Mesenchymal stem cell (in vitro differentiated cells and primary cell): Measurements from ENCODE around the gene DSP.
A peak's percentile ranks its signal among the peaks of the same experiment; 100 is the strongest.

Experiments
- DNase-seq: peaks from one replicate; pipeline ENCODE4 v3.0.0-alpha.2; 2013
- H2AFZ ChIP-seq: one replicate; pipeline ENCODE4 v1.6.1; 2013; ENCODE audit warnings: low read depth, mild to moderate bottlenecking, control low read depth, inconsistent platforms, low read length, moderate library complexity
- H2AK5ac ChIP-seq: 2 replicates; pipeline ENCODE4 v1.6.1; 2013; ENCODE audit warnings: low read length, moderate library complexity, mild to moderate bottlenecking, inconsistent platforms; ENCODE audit not compliant: severe bottlenecking
- H2BK120ac ChIP-seq: one replicate; pipeline ENCODE4 v1.6.1; 2013; ENCODE audit warnings: low read depth, mild to moderate bottlenecking, inconsistent platforms, low read length, moderate library complexity
- H2BK12ac ChIP-seq, 2 experiments: one replicate each; pipeline ENCODE4 v1.6.1; 2013; ENCODE audit warnings: inconsistent platforms in 2 of 2, low read length in 2 of 2, mild to moderate bottlenecking in 2 of 2, moderate library complexity in 2 of 2, control low read depth in 1 of 2
- H2BK15ac ChIP-seq: one replicate; pipeline ENCODE4 v1.6.1; 2013; ENCODE audit warnings: mild to moderate bottlenecking, low read depth, inconsistent platforms; ENCODE audit not compliant: poor library complexity, severe bottlenecking
- H2BK5ac ChIP-seq: 2 replicates; pipeline ENCODE4 v1.6.1; 2013; ENCODE audit warnings: low read depth, mild to moderate bottlenecking, low read length, control low read depth, inconsistent platforms; ENCODE audit not compliant: poor library complexity, severe bottlenecking
- H3K14ac ChIP-seq, 2 experiments: one replicate each; pipeline ENCODE4 v1.6.1; 2013; ENCODE audit warnings: inconsistent platforms in 2 of 2, low read length in 2 of 2, control low read depth in 1 of 2, mild to moderate bottlenecking in 1 of 2, moderate library complexity in 1 of 2
- H3K18ac ChIP-seq, 2 experiments: one replicate each; pipeline ENCODE4 v1.6.1; 2013; ENCODE audit warnings: inconsistent platforms in 2 of 2, low read length in 2 of 2, control low read depth in 1 of 2, low read depth in 1 of 2, mild to moderate bottlenecking in 1 of 2
- H3K23ac ChIP-seq, 2 experiments: one replicate each; pipeline ENCODE4 v1.6.1; 2013; ENCODE audit warnings: inconsistent platforms in 2 of 2, low read length in 2 of 2, mild to moderate bottlenecking in 2 of 2, moderate library complexity in 2 of 2, control low read depth in 1 of 2
- H3K27ac ChIP-seq: 2 replicates; pipeline ENCODE4 v1.5.1; 2013; ENCODE audit warnings: mild to moderate bottlenecking, moderate library complexity, low read length, control low read depth, inconsistent platforms; ENCODE audit not compliant: poor library complexity, severe bottlenecking
- H3K27me3 ChIP-seq, 2 experiments: 2 replicates each; pipeline versions ENCODE4 v1.6.1 to v1.7.0; 2013; ENCODE audit warnings: low read length in 2 of 2, mild to moderate bottlenecking in 2 of 2, moderate library complexity in 2 of 2, control low read depth in 1 of 2, inconsistent platforms in 1 of 2; ENCODE audit not compliant: control insufficient read depth in 1 of 2, insufficient read depth in 1 of 2
- H3K36me3 ChIP-seq, 2 experiments: 2 replicates each; pipeline versions ENCODE4 v1.6.1 to v1.7.0; 2013; ENCODE audit warnings: low read length in 2 of 2, control low read depth in 1 of 2, inconsistent platforms in 1 of 2, low read depth in 1 of 2, mild to moderate bottlenecking in 1 of 2; ENCODE audit not compliant: insufficient read depth in 2 of 2, control insufficient read depth in 1 of 2
- H3K4ac ChIP-seq, 2 experiments: one replicate each; pipeline ENCODE4 v1.6.1; 2013; ENCODE audit warnings: inconsistent platforms in 2 of 2, low read length in 2 of 2, mild to moderate bottlenecking in 2 of 2, moderate library complexity in 2 of 2, control low read depth in 1 of 2, low read depth in 1 of 2
- H3K4me1 ChIP-seq: 2 replicates; pipeline ENCODE4 v1.6.1; 2013; ENCODE audit warnings: low read depth, low read length, control low read depth; ENCODE audit not compliant: control insufficient read depth, insufficient read depth
- H3K4me2 ChIP-seq: 2 replicates; pipeline ENCODE4 v1.6.1; 2013; ENCODE audit warnings: low read length, mild to moderate bottlenecking, inconsistent platforms; ENCODE audit not compliant: poor library complexity, severe bottlenecking
- H3K4me3 ChIP-seq, 2 experiments: 2 replicates each; pipeline versions ENCODE4 v1.5.1 to v1.7.0; 2013; ENCODE audit warnings: low read length in 2 of 2, mild to moderate bottlenecking in 2 of 2, control low read depth in 1 of 2, low read depth in 1 of 2; ENCODE audit not compliant: insufficient read depth in 1 of 2
- H3K79me1 ChIP-seq: replicated peaks from 2 replicates; pipeline ENCODE4 v1.6.1; 2013; ENCODE audit warnings: mild to moderate bottlenecking, control low read depth, low read length, inconsistent platforms; ENCODE audit not compliant: poor library complexity, severe bottlenecking
- H3K9ac ChIP-seq: 2 replicates; pipeline ENCODE4 v1.7.0; 2013; ENCODE audit warnings: mild to moderate bottlenecking, low read length, moderate library complexity
- H3K9me3 ChIP-seq: 2 replicates; pipeline ENCODE4 v1.7.0; 2013; ENCODE audit warnings: mild to moderate bottlenecking, low read length; ENCODE audit not compliant: control insufficient read depth
- H4K8ac ChIP-seq: one replicate; pipeline ENCODE4 v1.6.1; 2013; ENCODE audit warnings: inconsistent platforms, mild to moderate bottlenecking, low read length, moderate library complexity
- H4K91ac ChIP-seq: one replicate; pipeline ENCODE4 v1.6.1; 2013; ENCODE audit warnings: mild to moderate bottlenecking, low read length, inconsistent platforms
- WGBS: methylation state at CpG from one replicate; pipeline ENCODE4 v1.1.7; 2013; ENCODE audit warnings: mixed read lengths; 5-methylcytosine and 5-hydroxymethylcytosine counted together

Gene DSP

GRCh38 chr6:7632501-7633290 lies 91.2 kb downstream of the DSP start:
- H3K14ac ChIP-seq, result no peak overlapping the region
- H3K4ac ChIP-seq, result no peak overlapping the region
- no peak overlapping the region for H2BK5ac ChIP-seq
- no peak overlapping the region for H3K27ac ChIP-seq
- no peak overlapping the region for H3K18ac ChIP-seq
- no peak overlapping the region for H4K91ac ChIP-seq
- no peak for DNase-seq
- no peaks in the 10 kb centered on the region for H3K9me3 ChIP-seq
- no peaks in the 10 kb centered on the region for H3K36me3 ChIP-seq
- no peak overlapping the region for H3K9ac ChIP-seq
- H2AFZ ChIP-seq, result no peak overlapping the region
- H2AK5ac ChIP-seq, result no peak overlapping the region
- 91% methylated on average over 9 of the region's 9 CpGs for WGBS
- no peak overlapping the region for H2BK120ac ChIP-seq
- no peak overlapping the region for H3K4me2 ChIP-seq
- H2BK15ac ChIP-seq, result no peak overlapping the region
- peak overlapping the region in 1 of 2 experiments; percentile 2 for H3K4me3 ChIP-seq
- H4K8ac ChIP-seq, result no peak overlapping the region
- peaks cover 0 to 9% of the 10 kb centered on the region in 2 experiments for H3K27me3 ChIP-seq
- no peaks in the 10 kb centered on the region for H3K79me1 ChIP-seq
- H3K23ac ChIP-seq, result no peak overlapping the region
- no peaks in the 10 kb centered on the region for H3K4me1 ChIP-seq
- no peak overlapping the region for H2BK12ac ChIP-seq

GRCh38 chr6:7633361-7633760 lies 91.9 kb downstream of the DSP start:
- no peak overlapping the region for H3K14ac ChIP-seq
- H3K9ac ChIP-seq, result no peak overlapping the region
- DNase-seq, result no peak
- no peaks in the 10 kb centered on the region for H3K4me1 ChIP-seq
- WGBS, result no CpG with 5 or more reads among the region's 4 CpGs
- no peak overlapping the region for H2AFZ ChIP-seq
- H3K9me3 ChIP-seq, result no peaks in the 10 kb centered on the region
- no peaks in the 10 kb centered on the region for H3K79me1 ChIP-seq
- H2BK15ac ChIP-seq, result no peak overlapping the region
- H2BK120ac ChIP-seq, result no peak overlapping the region
- peaks cover 0 to 9% of the 10 kb centered on the region in 2 experiments for H3K27me3 ChIP-seq
- H4K91ac ChIP-seq, result no peak overlapping the region
- H2BK5ac ChIP-seq, result no peak overlapping the region
- no peak overlapping the region for H4K8ac ChIP-seq
- H3K4me2 ChIP-seq, result no peak overlapping the region
- H3K4ac ChIP-seq, result no peak overlapping the region
- no peak overlapping the region for H2BK12ac ChIP-seq
- no peak overlapping the region for H2AK5ac ChIP-seq
- no peak overlapping the region for H3K4me3 ChIP-seq
- no peak overlapping the region for H3K23ac ChIP-seq
- H3K27ac ChIP-seq, result no peak overlapping the region
- H3K18ac ChIP-seq, result no peak overlapping the region
- no peaks in the 10 kb centered on the region for H3K36me3 ChIP-seq

GRCh38 chr6:7636151-7636550 lies 94.7 kb downstream of the DSP start:
- H2BK5ac ChIP-seq, result no peak overlapping the region
- no peak overlapping the region for H3K4me3 ChIP-seq
- H3K79me1 ChIP-seq, result no peaks in the 10 kb centered on the region
- H2BK120ac ChIP-seq, result no peak overlapping the region
- H3K18ac ChIP-seq, result no peak overlapping the region
- no peak overlapping the region for H3K14ac ChIP-seq
- no peak overlapping the region for H4K91ac ChIP-seq
- no peak overlapping the region for H3K4ac ChIP-seq
- no peak for DNase-seq
- no peak overlapping the region for H3K9ac ChIP-seq
- no peak overlapping the region for H2AFZ ChIP-seq
- H3K23ac ChIP-seq, result no peak overlapping the region
- H2BK12ac ChIP-seq, result no peak overlapping the region
- H4K8ac ChIP-seq, result no peak overlapping the region
- no peak overlapping the region for H3K27ac ChIP-seq
- H3K27me3 ChIP-seq, result no peaks in the 10 kb centered on the region
- H2AK5ac ChIP-seq, result no peak overlapping the region
- H3K36me3 ChIP-seq, result no peaks in the 10 kb centered on the region
- H3K4me1 ChIP-seq, result peaks cover 5% of the 10 kb centered on the region
- WGBS, result no CpG with 5 or more reads among the region's 1 CpG
- H3K4me2 ChIP-seq, result no peak overlapping the region
- H2BK15ac ChIP-seq, result no peak overlapping the region
- no peaks in the 10 kb centered on the region for H3K9me3 ChIP-seq
